Measurements from ENCODE around the gene LINC01488.

GRCh38 chr11:69483170-69483569 is 1.7 kb downstream of the LINC01488 start:
- TF ChIP-seq POLR2A (IDR thresholded peaks at IDR 0.05; ENCODE audit: low read depth, low read length), result no peak
- TF ChIP-seq TAF1 (IDR thresholded peaks at IDR 0.05; ENCODE audit: low read depth, low read length), result no peak
- no peak for TF ChIP-seq POLR2AphosphoS5 (IDR thresholded peaks at IDR 0.05; ENCODE audit: low read depth, low read length)
- no peak for TF ChIP-seq SPI1 (IDR thresholded peaks at IDR 0.05; ENCODE audit: low read depth, low read length)
- no peak for TF ChIP-seq PAX5 (IDR thresholded peaks at IDR 0.05; ENCODE audit: insufficient read depth, low read length, severe bottlenecking)
- TF ChIP-seq POU2F2 (IDR thresholded peaks at IDR 0.05; ENCODE audit: low read depth, low read length), result no peak

Data from GM12891 (cell line).